Smooth muscle cell (in vitro differentiated cells): ENCODE results near the gene AUH. TPM values are rescaled to one million over a fixed set of nuclear protein-coding genes. Genes with fewer than 3 reads are reported as not detected.

Source experiments
- DNase-seq: peaks from one replicate; lab custom pipeline; 2025; ENCODE audit not compliant: unreplicated experiment; lab: John Stamatoyannopoulos, UW
- H2AFZ ChIP-seq: fragments of 200-600 bp; sonication (generic); 2 replicates; pipeline ENCODE4 v1.6.0; 2016; ENCODE audit warnings: antibody characterized with exemption, low read depth, mild to moderate bottlenecking
- H3F3A ChIP-seq: fragments of 200-600 bp; sonication (generic); 2 replicates; pipeline ENCODE4 v1.6.0; 2017; ENCODE audit warnings: antibody characterized with exemption, low read depth
- H3K27ac ChIP-seq: fragments of 200-600 bp; sonication (generic); 2 replicates; pipeline ENCODE4 v1.5.1; 2016; ENCODE audit warnings: low read depth, mild to moderate bottlenecking
- H3K27me3 ChIP-seq: fragments of 200-600 bp; sonication (generic); 2 replicates; pipeline ENCODE4 v1.6.1; 2016; ENCODE audit warnings: low read depth, mild to moderate bottlenecking
- H3K36me3 ChIP-seq: fragments of 200-600 bp; sonication (generic); 2 replicates; pipeline ENCODE4 v1.5.1; 2016; ENCODE audit warnings: low read depth
- H3K4me1 ChIP-seq: fragments of 200-600 bp; sonication (generic); 2 replicates; pipeline ENCODE4 v1.5.1; 2016; ENCODE audit warnings: low read depth
- H3K4me2 ChIP-seq: fragments of 200-600 bp; sonication (generic); 2 replicates; pipeline ENCODE4 v1.6.0; 2016; ENCODE audit warnings: mild to moderate bottlenecking
- H3K4me3 ChIP-seq: fragments of 200-600 bp; sonication (generic); 2 replicates; pipeline ENCODE4 v1.5.1; 2016; ENCODE audit warnings: mild to moderate bottlenecking
- H3K79me2 ChIP-seq: fragments of 200-600 bp; sonication (generic); 2 replicates; pipeline ENCODE4 v1.6.0; 2016; ENCODE audit warnings: low read depth, mild to moderate bottlenecking
- H3K9ac ChIP-seq: fragments of 200-600 bp; sonication (generic); 2 replicates; pipeline ENCODE4 v1.6.0; 2016; ENCODE audit warnings: low read depth
- H3K9me3 ChIP-seq: fragments of 200-600 bp; sonication (generic); replicated peaks from 2 replicates; pipeline ENCODE4 v1.5.1; 2016; ENCODE audit warnings: low read depth
- H4K20me1 ChIP-seq: fragments of 200-600 bp; sonication (generic); 2 replicates; pipeline ENCODE4 v1.6.0; 2016; ENCODE audit warnings: low read depth
- CTCF ChIP-seq: fragments of 200-600 bp; sonication (generic); IDR thresholded peaks from 2 replicates; pipeline ENCODE4 v1.5.1; 2017; ENCODE audit warnings: borderline replicate concordance, mild to moderate bottlenecking, antibody characterized with exemption; ENCODE audit not compliant: insufficient read depth, poor library complexity, severe bottlenecking
- whole genome bisulfite sequencing: methylation state at CpG from one replicate; pipeline ENCODE4 v1.1.7; 2016; ENCODE audit warnings: low lambda C conversion rate; 5-methylcytosine and 5-hydroxymethylcytosine counted together
- polyA plus RNA-seq: library from polyadenylated mRNA; unstranded; fragments of >200 nt; fragmentation: Nextera tagmentation; extraction: Ambion mirVana; gene quantifications from 2 replicates; pipeline ENCODE4 v1.2.1, GENCODE V29; 2016
- total RNA-seq: library from RNA; depleted of rRNA; stranded (reverse); fragments of >200 nt; gene quantifications from 2 replicates; pipeline ENCODE4 v1.2.3, GENCODE V29; 2014

Gene AUH
- total and polyA plus RNA-seq, 2 experiments from 2014 or later = 8.7 TPM

- TF ChIP-seq CTCF = no peak
- no peaks in the 10 kb centered on the region for H3F3A ChIP-seq
- no peak overlapping the region for H2AFZ ChIP-seq
- H3K9ac ChIP-seq = no peak overlapping the region
- WGBS = 89% methylated on average over 2 of the region's 2 CpGs
- no peak overlapping the region for H3K4me2 ChIP-seq
- DNase-seq = no peak
- H3K27ac ChIP-seq = no peak overlapping the region
- no peaks in the 10 kb centered on the region for H3K4me1 ChIP-seq
- no peaks in the 10 kb centered on the region for H3K36me3 ChIP-seq
- no peaks in the 10 kb centered on the region for H4K20me1 ChIP-seq
- H3K79me2 ChIP-seq = no peaks in the 10 kb centered on the region
- H3K27me3 ChIP-seq = no peaks in the 10 kb centered on the region
- no peak overlapping the region for H3K4me3 ChIP-seq
- no peaks in the 10 kb centered on the region for H3K9me3 ChIP-seq
Measured at GRCh38 chr9:91274949-91275492, 86.7 kb downstream of the AUH start.

GRCh38 chr9:91273853-91274552, 87.7 kb downstream of the AUH start:
- no peaks in the 10 kb centered on the region for H3K79me2 ChIP-seq
- H3K36me3 ChIP-seq = no peaks in the 10 kb centered on the region
- no peak overlapping the region for H2AFZ ChIP-seq
- no peaks in the 10 kb centered on the region for H4K20me1 ChIP-seq
- TF ChIP-seq CTCF = no peak
- no peaks in the 10 kb centered on the region for H3K4me1 ChIP-seq
- no peak overlapping the region for H3K9ac ChIP-seq
- no peaks in the 10 kb centered on the region for H3K27me3 ChIP-seq
- no peak for DNase-seq
- no peak overlapping the region for H3K4me2 ChIP-seq
- no peak overlapping the region for H3K27ac ChIP-seq
- H3K9me3 ChIP-seq = no peaks in the 10 kb centered on the region
- H3F3A ChIP-seq = no peaks in the 10 kb centered on the region
- H3K4me3 ChIP-seq = no peak overlapping the region
- 76% methylated on average over 2 of the region's 2 CpGs for WGBS

- no peaks in the 10 kb centered on the region for H4K20me1 ChIP-seq
- no peak for TF ChIP-seq CTCF
- no peak for DNase-seq
- H3K27me3 ChIP-seq = no peaks in the 10 kb centered on the region
- no peaks in the 10 kb centered on the region for H3K36me3 ChIP-seq
- H3K4me3 ChIP-seq = no peak overlapping the region
- no peaks in the 10 kb centered on the region for H3K9me3 ChIP-seq
- H3K4me2 ChIP-seq = no peak overlapping the region
- H3K27ac ChIP-seq = no peak overlapping the region
- H3K79me2 ChIP-seq = no peaks in the 10 kb centered on the region
- H2AFZ ChIP-seq = no peak overlapping the region
- H3K9ac ChIP-seq = no peak overlapping the region
- 96% methylated on average over 2 of the region's 2 CpGs for WGBS
- H3K4me1 ChIP-seq = no peaks in the 10 kb centered on the region
- H3F3A ChIP-seq = no peaks in the 10 kb centered on the region
Measured at GRCh38 chr9:91271156-91271555, 90.6 kb downstream of the AUH start.
